SK-N-SH (cell line): ENCODE data around the gene MAOB. TPM values are rescaled to one million over a fixed set of nuclear protein-coding genes. Genes with fewer than 3 reads are reported as not detected.
A peak's percentile ranks its signal among the peaks of the same experiment; 100 is the strongest.

Experiments used
- CTCF ChIA-PET: fragments of 300-600, 350-600 bp; formaldehyde crosslinking; extraction: SDS; loops from one replicate; lab custom pipeline; 2021; lab: Yijun Ruan, JAX
- POLR2A ChIA-PET: fragments of 350-600 bp; sonication (Branson Sonifier 250); formaldehyde crosslinking; extraction: SDS; loops from one replicate; lab custom pipeline; 2020; ENCODE audit warnings: antibody characterized with exemption, inconsistent platforms; lab: Yijun Ruan, JAX
- DNase-seq: peaks from one replicate; pipeline ENCODE4 v3.0.0; 2012
- H2AFZ ChIP-seq: fragments of 200-600 bp; sonication (generic); 2 replicates; pipeline ENCODE4 v1.8.1; 2016; ENCODE audit warnings: antibody characterized with exemption, mild to moderate bottlenecking, low read depth
- H3F3A ChIP-seq: fragments of 200-600 bp; sonication (generic); replicated peaks from 2 replicates; pipeline ENCODE3; 2016; ENCODE audit warnings: antibody characterized with exemption, mild to moderate bottlenecking; ENCODE audit not compliant: insufficient read depth
- H3K27ac ChIP-seq, 2 experiments: fragments of 200-500 bp in 1 of 2; fragments of 200-600 bp in 1 of 2; sonication (Bioruptor generic) in 1 of 2; sonication (generic), shearing (Covaris generic) in 1 of 2; 2 replicates each; pipeline versions ENCODE4 v1.5.1 to v1.6.1; 2014 to 2016; ENCODE audit warnings: low read depth in 2 of 2, inconsistent platforms in 1 of 2, low read length in 1 of 2, mild to moderate bottlenecking in 1 of 2, mixed read lengths in 1 of 2
- H3K27me3 ChIP-seq: fragments of 200-600 bp; sonication (generic), shearing (Covaris generic); 2 replicates; pipeline ENCODE4 v1.6.1; 2016; ENCODE audit warnings: mixed run types; ENCODE audit not compliant: insufficient read depth
- H3K36me3 ChIP-seq, 2 experiments: fragments of 200-500 bp in 1 of 2; fragments of 200-600 bp in 1 of 2; sonication (Bioruptor generic) in 1 of 2; sonication (generic) in 1 of 2; replicated peaks in 1 of 2; 2 replicates each; pipeline versions ENCODE3 to v1.5.1; 2014 to 2016; ENCODE audit warnings: low read length in 1 of 2, mild to moderate bottlenecking in 1 of 2; ENCODE audit not compliant: insufficient read depth in 2 of 2, control insufficient read depth in 1 of 2
- H3K4me1 ChIP-seq, 2 experiments: fragments of 200-500 bp in 1 of 2; fragments of 200-600 bp in 1 of 2; sonication (Bioruptor generic) in 1 of 2; sonication (generic), shearing (Covaris generic) in 1 of 2; 2 replicates each; pipeline versions ENCODE4 v1.5.1 to v1.6.1; 2014 to 2016; ENCODE audit warnings: low read depth in 1 of 2, low read length in 1 of 2, mixed run types in 1 of 2; ENCODE audit not compliant: insufficient read depth in 2 of 2, control insufficient read depth in 1 of 2
- H3K4me2 ChIP-seq: fragments of 200-600 bp; sonication (generic), shearing (Covaris generic); 2 replicates; pipeline ENCODE4 v1.6.1; 2017; ENCODE audit warnings: mixed run types
- H3K4me3 ChIP-seq, 2 experiments: fragments of 200-500 bp in 1 of 2; fragments of 200-600 bp in 1 of 2; sonication (Bioruptor generic) in 1 of 2; sonication (generic), shearing (Covaris generic) in 1 of 2; 2 replicates each; pipeline versions ENCODE4 v1.5.1 to v1.8.1; 2014 to 2016; ENCODE audit warnings: low read depth in 2 of 2, inconsistent platforms in 1 of 2, low read length in 1 of 2, mild to moderate bottlenecking in 1 of 2, mixed read lengths in 1 of 2, moderate library complexity in 1 of 2
- H3K79me2 ChIP-seq: fragments of 200-600 bp; sonication (generic); 2 replicates; pipeline ENCODE4 v1.8.1; 2017; ENCODE audit warnings: mild to moderate bottlenecking; ENCODE audit not compliant: insufficient read depth
- H3K9ac ChIP-seq: fragments of 200-600 bp; sonication (generic); 2 replicates; pipeline ENCODE4 v1.6.1; 2017; ENCODE audit warnings: mixed run types
- H3K9me2 ChIP-seq: fragments of 200-600 bp; sonication (generic); 2 replicates; pipeline ENCODE4 v1.6.1; 2017; ENCODE audit warnings: mixed run types
- H3K9me3 ChIP-seq: fragments of 200-600 bp; sonication (generic); 2 replicates; pipeline ENCODE4 v1.6.1; 2017; ENCODE audit warnings: mixed run types, mild to moderate bottlenecking, moderate library complexity
- H4K20me1 ChIP-seq: fragments of 200-600 bp; sonication (generic); 2 replicates; pipeline ENCODE4 v1.6.1; 2017; ENCODE audit warnings: mild to moderate bottlenecking, mixed run types; ENCODE audit not compliant: insufficient read depth
- CHD2 ChIP-seq: fragments of 150-350 bp; IDR thresholded peaks from 2 replicates; pipeline ENCODE4 v1.6.1; 2018; ENCODE audit warnings: low read length; ENCODE audit not compliant: partially characterized antibody
- EP300 ChIP-seq, 2 experiments: IDR thresholded peaks; 2 replicates each; pipeline versions ENCODE4 v1.4.0 to v1.6.1; 2012; ENCODE audit warnings: borderline replicate concordance in 1 of 2, low read depth in 1 of 2, low read length in 1 of 2
- FOXM1 ChIP-seq: IDR thresholded peaks from 2 replicates; pipeline ENCODE4 v1.4.0; 2012; ENCODE audit warnings: low read depth, mild to moderate bottlenecking
- GABPA ChIP-seq: IDR thresholded peaks from 2 replicates; pipeline ENCODE4 v1.4.0; 2012; ENCODE audit warnings: low read depth, mild to moderate bottlenecking
- GATA2 ChIP-seq: sonication (generic); formaldehyde crosslinking; IDR thresholded peaks from 2 replicates; pipeline ENCODE4 v1.5.0; 2020; ENCODE audit warnings: mild to moderate bottlenecking, missing genetic modification reagents
- NFIC ChIP-seq: IDR thresholded peaks from 2 replicates; pipeline ENCODE4 v1.4.0; 2012; ENCODE audit warnings: borderline replicate concordance
- PBX3 ChIP-seq: IDR thresholded peaks from 2 replicates; pipeline ENCODE4; 2012
- TCF12 ChIP-seq: IDR thresholded peaks from 2 replicates; pipeline ENCODE4 v1.4.0; 2012
- ZBTB33 ChIP-seq: IDR thresholded peaks from 2 replicates; pipeline ENCODE4 v1.4.0; 2012; ENCODE audit warnings: low read depth, borderline replicate concordance
- WGBS: methylation state at CpG from one replicate; pipeline ENCODE4 v1.1.6; 2017; ENCODE audit warnings: low lambda C conversion rate; 5-methylcytosine and 5-hydroxymethylcytosine counted together
- polyA plus RNA-seq, 3 experiments: library from polyadenylated mRNA; depleted of rRNA; stranded (reverse); fragments of >200 nt; gene quantifications; 2 replicates each; pipeline ENCODE4 v1.2.3, GENCODE V29; 2012
- TF ChIP-seq, protein P1 (sequence below): fragments of 150-350 bp; IDR thresholded peaks from 2 replicates; pipeline ENCODE4 v1.6.1; 2016; ENCODE audit warnings: mild to moderate bottlenecking, low read depth, low read length

MAOB gene
- polyA plus RNA-seq, 1 of the 3 experiments (the other 2 are of a cell fraction): 0.92 TPM

GRCh38 chrX:43885617-43886016 lies 3.4 kb upstream of the MAOB start:
- POLR2A ChIA-PET: no interaction called here
- Histone ChIP-seq H4K20me1 (no peaks in the 10 kb centered on the region), H3K4me2 (no peak overlapping the region; the same call in 1 of the 2 replicates), H2AFZ (no peak overlapping the region), H3K36me3 (no peaks in the 10 kb centered on the region), H3K9me2 (no peaks in the 10 kb centered on the region), H3K4me1 (no peaks in the 10 kb centered on the region; a peak in 2 of 4 replicates), H3K27ac (peak overlapping the region in 1 of 2 experiments; percentile 5; a peak in 2 of 4 replicates), H3F3A (no peaks in the 10 kb centered on the region), H3K4me3 (no peak overlapping the region), H3K9ac (no peak overlapping the region), H3K9me3 (no peaks in the 10 kb centered on the region; the same call in 1 of the 2 replicates), H3K27me3 (no peaks in the 10 kb centered on the region; the same call in 1 of the 2 replicates), H3K79me2 (no peaks in the 10 kb centered on the region)
- CTCF ChIA-PET: no interaction called here
- 7% methylated on average over 5 of the region's 5 CpGs for whole genome bisulfite sequencing
- DNase-seq: no peak
- TF ChIP-seq, protein P1, sequence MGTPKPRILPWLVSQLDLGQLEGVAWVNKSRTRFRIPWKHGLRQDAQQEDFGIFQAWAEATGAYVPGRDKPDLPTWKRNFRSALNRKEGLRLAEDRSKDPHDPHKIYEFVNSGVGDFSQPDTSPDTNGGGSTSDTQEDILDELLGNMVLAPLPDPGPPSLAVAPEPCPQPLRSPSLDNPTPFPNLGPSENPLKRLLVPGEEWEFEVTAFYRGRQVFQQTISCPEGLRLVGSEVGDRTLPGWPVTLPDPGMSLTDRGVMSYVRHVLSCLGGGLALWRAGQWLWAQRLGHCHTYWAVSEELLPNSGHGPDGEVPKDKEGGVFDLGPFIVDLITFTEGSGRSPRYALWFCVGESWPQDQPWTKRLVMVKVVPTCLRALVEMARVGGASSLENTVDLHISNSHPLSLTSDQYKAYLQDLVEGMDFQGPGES: no peak
- no peak for TF ChIP-seq TCF12
- no peak for TF ChIP-seq ZBTB33
- TF ChIP-seq GATA2: no peak; the same call in 1 of the 2 replicates
- no peak for TF ChIP-seq PBX3
- no peak for TF ChIP-seq GABPA
- no peak for TF ChIP-seq NFIC

DNA sequence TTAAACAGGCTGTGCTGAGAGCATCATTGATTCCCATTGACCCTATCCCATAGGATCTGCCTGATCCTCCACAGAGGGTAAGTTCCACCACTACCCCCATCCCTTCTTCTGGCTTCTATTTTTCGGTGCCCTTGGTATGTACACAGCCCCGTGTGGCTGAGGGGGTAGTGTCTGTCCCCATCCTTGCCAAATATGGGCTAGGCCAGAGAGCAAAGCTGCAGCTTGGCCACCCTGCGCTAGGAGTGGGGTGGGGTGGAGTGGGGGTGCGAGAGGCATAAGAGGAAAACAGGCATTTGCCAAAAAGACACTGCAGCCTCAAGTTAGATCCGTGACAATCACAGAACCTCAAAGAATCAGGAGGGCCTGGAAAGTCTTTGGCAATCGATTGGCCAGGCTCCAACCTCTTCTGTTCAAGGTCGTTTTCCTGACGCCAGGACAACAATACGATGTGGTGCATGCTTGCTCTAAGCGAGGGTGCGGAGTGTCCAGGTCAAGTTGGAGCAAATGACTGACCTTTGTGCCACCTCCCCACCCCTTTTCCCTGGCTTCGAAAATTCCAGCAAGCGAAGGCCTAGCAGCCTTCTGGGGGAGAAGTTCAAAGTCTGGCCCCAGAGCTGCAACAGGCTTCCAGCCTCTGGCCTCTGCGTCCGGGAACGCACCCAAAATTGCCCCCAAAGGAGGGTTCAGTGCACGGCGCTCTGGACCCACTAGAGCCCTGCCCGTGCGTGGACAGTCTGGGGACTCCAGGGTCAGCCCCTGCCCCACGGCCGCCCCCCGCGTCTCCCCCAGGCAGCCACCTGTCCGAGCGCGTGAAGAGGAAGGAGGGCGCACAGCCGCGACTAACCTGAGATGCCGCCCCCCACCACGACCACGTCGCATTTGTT lies 598 bp downstream of the MAOB start:
- Histone ChIP-seq H3K4me1 (no peaks in the 10 kb centered on the region; a peak in 2 of 4 replicates), H3K79me2 (no peaks in the 10 kb centered on the region), H3K4me3 (peak overlapping the region in 1 of 2 experiments; percentile 35; a peak in 2 of 4 replicates), H2AFZ (no peak overlapping the region), H3K4me2 (0 out of 2 replicates have a peak overlapping the region, but pooled peaks have one; percentile 44), H3K9me3 (no peaks in the 10 kb centered on the region), H3F3A (no peaks in the 10 kb centered on the region), H3K27me3 (no peaks in the 10 kb centered on the region; the same call in 1 of the 2 replicates), H3K9ac (no peak overlapping the region), H3K27ac (no peak overlapping the region), H3K36me3 (no peaks in the 10 kb centered on the region), H4K20me1 (no peaks in the 10 kb centered on the region), H3K9me2 (no peaks in the 10 kb centered on the region)
- CTCF ChIA-PET: no interaction called here
- WGBS: 33% methylated on average over 14 of the region's 34 CpGs
- no peak for TF ChIP-seq EP300 (IDR thresholded peaks at IDR 0.05; ENCODE audit: borderline replicate concordance in 1 of 2, low read depth in 1 of 2, low read length in 1 of 2)
- no peak for TF ChIP-seq CHD2
- no peak for TF ChIP-seq ZBTB33
- no peak for TF ChIP-seq FOXM1
- peak; percentile 17 for DNase-seq
- POLR2A ChIA-PET: no interaction called here
